ENCODE data around the gene KLHDC9. TPM values are rescaled to one million over a fixed set of nuclear protein-coding genes. Genes with fewer than 3 reads are reported as not detected.

The KLHDC9 gene
- total and polyA plus RNA-seq, 9 of the 15 experiments (the other 6 are each of a cell fraction or from before 2014, with no cell fraction given), result not detected

DNA sequence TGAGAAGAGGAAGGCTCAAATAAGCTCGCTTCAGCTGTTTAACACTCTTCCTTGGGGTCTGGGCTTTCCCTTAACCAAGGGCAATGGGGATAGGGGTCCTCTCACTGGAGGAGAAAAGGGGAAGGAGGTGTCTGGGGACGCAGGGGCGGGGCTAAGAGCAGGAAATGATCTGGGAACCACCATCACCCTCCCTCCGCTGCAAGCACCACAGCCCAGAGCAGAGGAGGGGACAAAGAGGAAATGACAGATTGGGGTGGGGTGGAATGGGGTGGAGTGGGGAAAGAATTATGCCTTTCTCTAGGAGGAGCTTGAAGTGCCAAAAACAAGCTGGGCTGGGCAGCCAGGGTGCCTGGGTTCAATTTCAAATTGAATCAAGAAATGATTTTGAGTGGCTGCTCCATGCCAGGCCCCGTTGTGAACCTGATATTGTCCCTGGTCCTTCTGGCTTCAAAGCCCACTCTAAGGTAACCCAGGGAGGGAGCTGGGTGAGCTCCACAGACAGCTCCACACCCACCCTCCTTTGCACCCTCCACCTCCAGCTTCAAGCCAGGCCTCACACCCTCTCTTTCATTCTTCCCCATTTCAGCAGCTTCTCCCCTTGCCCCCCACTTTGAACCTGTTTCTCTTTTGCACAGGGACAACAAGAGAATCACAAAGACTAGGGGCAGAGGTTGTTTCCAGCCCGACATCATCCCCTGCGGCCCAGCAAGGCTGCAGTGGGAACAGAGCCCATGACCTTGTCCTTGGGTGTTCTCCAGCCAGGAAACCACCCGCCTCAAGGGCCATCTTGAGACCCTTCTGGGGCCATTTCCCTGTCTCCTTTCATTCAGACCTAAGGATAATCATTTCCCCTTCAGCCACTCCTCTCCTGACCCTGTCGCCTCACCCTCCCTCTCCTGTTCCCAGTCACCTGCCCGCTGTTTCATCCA, 29.6 kb upstream of the KLHDC9 start (continued):
- TF ChIP-seq, protein P1, sequence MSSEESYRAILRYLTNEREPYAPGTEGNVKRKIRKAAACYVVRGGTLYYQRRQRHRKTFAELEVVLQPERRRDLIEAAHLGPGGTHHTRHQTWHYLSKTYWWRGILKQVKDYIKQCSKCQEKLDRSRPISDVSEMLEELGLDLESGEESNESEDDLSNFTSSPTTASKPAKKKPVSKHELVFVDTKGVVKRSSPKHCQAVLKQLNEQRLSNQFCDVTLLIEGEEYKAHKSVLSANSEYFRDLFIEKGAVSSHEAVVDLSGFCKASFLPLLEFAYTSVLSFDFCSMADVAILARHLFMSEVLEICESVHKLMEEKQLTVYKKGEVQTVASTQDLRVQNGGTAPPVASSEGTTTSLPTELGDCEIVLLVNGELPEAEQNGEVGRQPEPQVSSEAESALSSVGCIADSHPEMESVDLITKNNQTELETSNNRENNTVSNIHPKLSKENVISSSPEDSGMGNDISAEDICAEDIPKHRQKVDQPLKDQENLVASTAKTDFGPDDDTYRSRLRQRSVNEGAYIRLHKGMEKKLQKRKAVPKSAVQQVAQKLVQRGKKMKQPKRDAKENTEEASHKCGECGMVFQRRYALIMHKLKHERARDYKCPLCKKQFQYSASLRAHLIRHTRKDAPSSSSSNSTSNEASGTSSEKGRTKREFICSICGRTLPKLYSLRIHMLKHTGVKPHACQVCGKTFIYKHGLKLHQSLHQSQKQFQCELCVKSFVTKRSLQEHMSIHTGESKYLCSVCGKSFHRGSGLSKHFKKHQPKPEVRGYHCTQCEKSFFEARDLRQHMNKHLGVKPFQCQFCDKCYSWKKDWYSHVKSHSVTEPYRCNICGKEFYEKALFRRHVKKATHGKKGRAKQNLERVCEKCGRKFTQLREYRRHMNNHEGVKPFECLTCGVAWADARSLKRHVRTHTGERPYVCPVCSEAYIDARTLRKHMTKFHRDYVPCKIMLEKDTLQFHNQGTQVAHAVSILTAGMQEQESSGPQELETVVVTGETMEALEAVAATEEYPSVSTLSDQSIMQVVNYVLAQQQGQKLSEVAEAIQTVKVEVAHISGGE (CRISPR knock-in tag; IDR thresholded peaks at IDR 0.05), result peak in 1 of 3 experiments; percentile 79; a peak in 3 of 6 replicates
- TF ChIP-seq, protein P2, sequence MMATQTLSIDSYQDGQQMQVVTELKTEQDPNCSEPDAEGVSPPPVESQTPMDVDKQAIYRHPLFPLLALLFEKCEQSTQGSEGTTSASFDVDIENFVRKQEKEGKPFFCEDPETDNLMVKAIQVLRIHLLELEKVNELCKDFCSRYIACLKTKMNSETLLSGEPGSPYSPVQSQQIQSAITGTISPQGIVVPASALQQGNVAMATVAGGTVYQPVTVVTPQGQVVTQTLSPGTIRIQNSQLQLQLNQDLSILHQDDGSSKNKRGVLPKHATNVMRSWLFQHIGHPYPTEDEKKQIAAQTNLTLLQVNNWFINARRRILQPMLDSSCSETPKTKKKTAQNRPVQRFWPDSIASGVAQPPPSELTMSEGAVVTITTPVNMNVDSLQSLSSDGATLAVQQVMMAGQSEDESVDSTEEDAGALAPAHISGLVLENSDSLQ (IDR thresholded peaks at IDR 0.05), result peak; percentile 67
- TF ChIP-seq, protein P3, sequence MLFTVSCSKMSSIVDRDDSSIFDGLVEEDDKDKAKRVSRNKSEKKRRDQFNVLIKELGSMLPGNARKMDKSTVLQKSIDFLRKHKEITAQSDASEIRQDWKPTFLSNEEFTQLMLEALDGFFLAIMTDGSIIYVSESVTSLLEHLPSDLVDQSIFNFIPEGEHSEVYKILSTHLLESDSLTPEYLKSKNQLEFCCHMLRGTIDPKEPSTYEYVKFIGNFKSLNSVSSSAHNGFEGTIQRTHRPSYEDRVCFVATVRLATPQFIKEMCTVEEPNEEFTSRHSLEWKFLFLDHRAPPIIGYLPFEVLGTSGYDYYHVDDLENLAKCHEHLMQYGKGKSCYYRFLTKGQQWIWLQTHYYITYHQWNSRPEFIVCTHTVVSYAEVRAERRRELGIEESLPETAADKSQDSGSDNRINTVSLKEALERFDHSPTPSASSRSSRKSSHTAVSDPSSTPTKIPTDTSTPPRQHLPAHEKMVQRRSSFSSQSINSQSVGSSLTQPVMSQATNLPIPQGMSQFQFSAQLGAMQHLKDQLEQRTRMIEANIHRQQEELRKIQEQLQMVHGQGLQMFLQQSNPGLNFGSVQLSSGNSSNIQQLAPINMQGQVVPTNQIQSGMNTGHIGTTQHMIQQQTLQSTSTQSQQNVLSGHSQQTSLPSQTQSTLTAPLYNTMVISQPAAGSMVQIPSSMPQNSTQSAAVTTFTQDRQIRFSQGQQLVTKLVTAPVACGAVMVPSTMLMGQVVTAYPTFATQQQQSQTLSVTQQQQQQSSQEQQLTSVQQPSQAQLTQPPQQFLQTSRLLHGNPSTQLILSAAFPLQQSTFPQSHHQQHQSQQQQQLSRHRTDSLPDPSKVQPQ (CRISPR knock-in tag; IDR thresholded peaks at IDR 0.05; ENCODE audit: borderline replicate concordance), result no peak
- TF ChIP-seq OTX1 (CRISPR knock-in tag; IDR thresholded peaks at IDR 0.05), result no peak
- no peak for TF ChIP-seq CBFA2T2 (conservative IDR thresholded peaks at IDR 0.05)
- TF ChIP-seq, protein P4, sequence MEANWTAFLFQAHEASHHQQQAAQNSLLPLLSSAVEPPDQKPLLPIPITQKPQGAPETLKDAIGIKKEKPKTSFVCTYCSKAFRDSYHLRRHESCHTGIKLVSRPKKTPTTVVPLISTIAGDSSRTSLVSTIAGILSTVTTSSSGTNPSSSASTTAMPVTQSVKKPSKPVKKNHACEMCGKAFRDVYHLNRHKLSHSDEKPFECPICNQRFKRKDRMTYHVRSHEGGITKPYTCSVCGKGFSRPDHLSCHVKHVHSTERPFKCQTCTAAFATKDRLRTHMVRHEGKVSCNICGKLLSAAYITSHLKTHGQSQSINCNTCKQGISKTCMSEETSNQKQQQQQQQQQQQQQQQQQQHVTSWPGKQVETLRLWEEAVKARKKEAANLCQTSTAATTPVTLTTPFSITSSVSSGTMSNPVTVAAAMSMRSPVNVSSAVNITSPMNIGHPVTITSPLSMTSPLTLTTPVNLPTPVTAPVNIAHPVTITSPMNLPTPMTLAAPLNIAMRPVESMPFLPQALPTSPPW (CRISPR knock-in tag; IDR thresholded peaks at IDR 0.05), result peak; percentile 75; the same call in 1 of the 2 replicates

Measured in K562 (cell line).